GM21737 (cell line): ENCODE results near the gene ATP8A2.

Experiments
- ATAC-seq: cut with Tn5 transposase; IDR thresholded peaks from one replicate; pipeline ENCODE4 v1.9.1; 2021; ENCODE audit warnings: mild to moderate bottlenecking, moderate library complexity; ENCODE audit not compliant: unreplicated experiment

Gene ATP8A2

GRCh38 chr13:25722893-25723292 lies 351.1 kb downstream of the ATP8A2 start:
- ATAC-seq = no peak

GRCh38 chr13:25725104-25725503 lies 353.3 kb downstream of the ATP8A2 start:
- ATAC-seq = no peak

GRCh38 chr13:25727250-25727649 lies 355.5 kb downstream of the ATP8A2 start:
- no peak for ATAC-seq

GRCh38 chr13:25727810-25728209 lies 356.0 kb downstream of the ATP8A2 start:
- no peak for ATAC-seq

- ATAC-seq = no peak
These were observed 357.4 kb downstream of the ATP8A2 start for GRCh38 chr13:25729201-25729600.

GRCh38 chr13:25731037-25731436 lies 359.3 kb downstream of the ATP8A2 start:
- no peak for ATAC-seq

- no peak for ATAC-seq
These were observed 359.8 kb downstream of the ATP8A2 start for GRCh38 chr13:25731536-25731935.

GRCh38 chr13:25732111-25732865 lies 360.5 kb downstream of the ATP8A2 start:
- ATAC-seq = no peak

- ATAC-seq = no peak
These were observed 361.3 kb downstream of the ATP8A2 start for GRCh38 chr13:25733001-25733491.

- no peak for ATAC-seq
These were observed 362.1 kb downstream of the ATP8A2 start for GRCh38 chr13:25733696-25734435.

- no peak for ATAC-seq
These were observed 366.8 kb downstream of the ATP8A2 start for GRCh38 chr13:25738342-25739196.

- ATAC-seq = no peak
These were observed 367.6 kb downstream of the ATP8A2 start for GRCh38 chr13:25739376-25739775.

GRCh38 chr13:25741796-25742195 lies 370.0 kb downstream of the ATP8A2 start:
- ATAC-seq = no peak

GRCh38 chr13:25742220-25742619 lies 370.4 kb downstream of the ATP8A2 start:
- no peak for ATAC-seq

- ATAC-seq = no peak
These were observed 371.6 kb downstream of the ATP8A2 start for GRCh38 chr13:25743421-25743820.

- ATAC-seq = no peak
These were observed 372.4 kb downstream of the ATP8A2 start for GRCh38 chr13:25744178-25744577.

GRCh38 chr13:25746131-25746530 lies 374.4 kb downstream of the ATP8A2 start:
- no peak for ATAC-seq

- no peak for ATAC-seq
These were observed 381.3 kb downstream of the ATP8A2 start for GRCh38 chr13:25752957-25753551.

- no peak for ATAC-seq
These were observed 382.2 kb downstream of the ATP8A2 start for GRCh38 chr13:25753976-25754375.

- ATAC-seq = no peak
These were observed 384.5 kb downstream of the ATP8A2 start for GRCh38 chr13:25756251-25756650.

- no peak for ATAC-seq
These were observed 385.1 kb downstream of the ATP8A2 start for GRCh38 chr13:25756912-25757311.
